Pancreas (tissue), 10 donors: ENCODE results near the gene NLRP14. TPM values are rescaled to one million over a fixed set of nuclear protein-coding genes. Genes with fewer than 3 reads are reported as not detected.
A peak's percentile ranks its signal among the peaks of the same experiment; 100 is the strongest.

Experiments
- ATAC-seq, 4 donors: fragments of 200-7000 bp; cut with Tn5 transposase; one replicate each; pipeline versions ENCODE4 v1.8.0 to v1.9.1; 2020; ENCODE audit warnings: mild to moderate bottlenecking in 4 of 4, moderate library complexity in 4 of 4
- DNase-seq, 6 donors: peaks; one replicate each; pipeline ENCODE4 v3.0.0-alpha.2; 2020
- FAIRE-seq: peaks from 2 replicates; lab custom pipeline; 2012; peaks lifted over from hg19 to GRCh38; lab: Jason Lieb, UNC
- H3K27ac ChIP-seq, 4 donors: fragments of 200-600 bp; sonication (generic); 1 replicate in 3 of 4; 2 replicates in 1 of 4; pipeline versions ENCODE4 v1.5.0 to v1.8.0; 2020
- H3K27me3 ChIP-seq, 4 donors: fragments of 200-600 bp; one replicate each; pipeline ENCODE4 v1.8.0; 2021
- H3K36me3 ChIP-seq, 3 donors: fragments of 200-600 bp; sonication (generic) in 1 of 3; one replicate each; pipeline versions ENCODE4 v1.5.0 to v1.8.0; 2020 to 2021
- H3K4me1 ChIP-seq, 3 donors: fragments of 200-600 bp; one replicate each; pipeline ENCODE4 v1.8.0; 2021
- H3K4me3 ChIP-seq, 4 donors: fragments of 200-600 bp; sonication (generic) in 2 of 4; one replicate each; pipeline versions ENCODE4 v1.5.0 to v1.8.0; 2020 to 2021
- H3K9me3 ChIP-seq, 4 donors: fragments of 200-600 bp; one replicate each; pipeline ENCODE4 v1.8.0; 2021
- WGBS, 2 donors: extraction: QIAGEN DNeasy Blood & Tissue Kit; methylation state at CpG; one replicate each; pipeline ENCODE4 v1.1.7; 2013; 5-methylcytosine and 5-hydroxymethylcytosine counted together
- intact Hi-C, 3 donors: fragments of 100-400 bp; cut with DNase I; formaldehyde crosslinking; loops; one replicate each; pipeline versions ENCODE4 v1.11.1 to v1.14.2; 2022
- polyA plus RNA-seq, 2 donors: library from polyadenylated mRNA; stranded (reverse); fragments of 200-250 nt; gene quantifications; one replicate each; pipeline ENCODE4 v1.2.3, GENCODE V29; 2013
- total RNA-seq, 6 donors: library from RNA; stranded (reverse); fragmentation: NEBNext Ultra II Directional in 4 of 6; extraction: Animal tissue kit (Norgen Biotek cat#: 25700) in 4 of 6; gene quantifications; one replicate each; pipeline versions ENCODE4 v1.2.1 to v1.2.4, GENCODE V29; 2021 to 2023
- TF ChIP-seq, protein P1 (sequence below), 4 donors: fragments of 200-600 bp; sonication (generic) in 3 of 4; IDR thresholded peaks; one replicate each; pipeline versions ENCODE4 v1.5.0 to v1.8.0; 2021; ENCODE audit warnings: antibody characterized with exemption in 4 of 4
- donor health status: healthy with polysubstance abuse.
- donor health status: DM: no; HTN: no; CAD: no; lungs with moderate emphysema.
- donor health status: DM: no; HTN: no; CAD: no.
- donor health status: control.
- donor health status: control.
- donor health status: Bipolar disorder and iron deficiency.
- donor health status: DM: yes; HTN: yes; CAD: no.
- donor health status: DM: no; HTN: no; CAD: no.
- donor health status: DM: no; HTN: no; CAD: no.
- donor health status: DM: yes; HTN: yes; CAD: no.

The NLRP14 gene
- total and polyA plus RNA-seq, 8 donors, result 0.06 to 0.09 (median 0.07) TPM; not detected in 3

DNA sequence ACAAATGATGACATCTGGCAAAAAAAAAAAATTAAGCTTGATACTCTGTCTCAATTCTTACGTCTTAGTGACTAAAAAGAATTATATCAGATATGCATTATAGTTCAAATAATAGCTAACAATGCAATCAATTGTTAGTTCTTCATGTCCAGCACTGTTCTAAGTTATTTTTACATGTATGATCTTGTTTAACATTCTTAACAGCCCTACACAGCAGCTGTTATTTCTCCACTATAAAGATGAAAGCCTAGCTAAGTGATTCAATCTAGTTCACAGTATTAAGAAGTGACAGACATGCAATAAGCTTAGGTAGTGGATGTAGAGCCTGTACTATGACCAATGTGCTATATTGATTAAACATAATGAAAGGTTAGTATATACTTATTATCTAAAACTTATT is 4.3 kb upstream of the NLRP14 start:
- Histone ChIP-seq H3K9me3 (no peaks in the 10 kb centered on the region), H3K27ac (no peak overlapping the region), H3K4me1 (no peaks in the 10 kb centered on the region), H3K36me3 (no peaks in the 10 kb centered on the region), H3K27me3 (no peaks in the 10 kb centered on the region), H3K4me3 (no peak overlapping the region)
- FAIRE-seq, result no peak
- DNase-seq, result no peak
- WGBS, 2 donors, result 72 to 73% methylated on average over 1 of the region's 1 CpG
- TF ChIP-seq, protein P1, sequence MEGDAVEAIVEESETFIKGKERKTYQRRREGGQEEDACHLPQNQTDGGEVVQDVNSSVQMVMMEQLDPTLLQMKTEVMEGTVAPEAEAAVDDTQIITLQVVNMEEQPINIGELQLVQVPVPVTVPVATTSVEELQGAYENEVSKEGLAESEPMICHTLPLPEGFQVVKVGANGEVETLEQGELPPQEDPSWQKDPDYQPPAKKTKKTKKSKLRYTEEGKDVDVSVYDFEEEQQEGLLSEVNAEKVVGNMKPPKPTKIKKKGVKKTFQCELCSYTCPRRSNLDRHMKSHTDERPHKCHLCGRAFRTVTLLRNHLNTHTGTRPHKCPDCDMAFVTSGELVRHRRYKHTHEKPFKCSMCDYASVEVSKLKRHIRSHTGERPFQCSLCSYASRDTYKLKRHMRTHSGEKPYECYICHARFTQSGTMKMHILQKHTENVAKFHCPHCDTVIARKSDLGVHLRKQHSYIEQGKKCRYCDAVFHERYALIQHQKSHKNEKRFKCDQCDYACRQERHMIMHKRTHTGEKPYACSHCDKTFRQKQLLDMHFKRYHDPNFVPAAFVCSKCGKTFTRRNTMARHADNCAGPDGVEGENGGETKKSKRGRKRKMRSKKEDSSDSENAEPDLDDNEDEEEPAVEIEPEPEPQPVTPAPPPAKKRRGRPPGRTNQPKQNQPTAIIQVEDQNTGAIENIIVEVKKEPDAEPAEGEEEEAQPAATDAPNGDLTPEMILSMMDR (IDR thresholded peaks at IDR 0.05), result no peak
- ATAC-seq, result no peak
- intact Hi-C loops, result no loop called here

DNA sequence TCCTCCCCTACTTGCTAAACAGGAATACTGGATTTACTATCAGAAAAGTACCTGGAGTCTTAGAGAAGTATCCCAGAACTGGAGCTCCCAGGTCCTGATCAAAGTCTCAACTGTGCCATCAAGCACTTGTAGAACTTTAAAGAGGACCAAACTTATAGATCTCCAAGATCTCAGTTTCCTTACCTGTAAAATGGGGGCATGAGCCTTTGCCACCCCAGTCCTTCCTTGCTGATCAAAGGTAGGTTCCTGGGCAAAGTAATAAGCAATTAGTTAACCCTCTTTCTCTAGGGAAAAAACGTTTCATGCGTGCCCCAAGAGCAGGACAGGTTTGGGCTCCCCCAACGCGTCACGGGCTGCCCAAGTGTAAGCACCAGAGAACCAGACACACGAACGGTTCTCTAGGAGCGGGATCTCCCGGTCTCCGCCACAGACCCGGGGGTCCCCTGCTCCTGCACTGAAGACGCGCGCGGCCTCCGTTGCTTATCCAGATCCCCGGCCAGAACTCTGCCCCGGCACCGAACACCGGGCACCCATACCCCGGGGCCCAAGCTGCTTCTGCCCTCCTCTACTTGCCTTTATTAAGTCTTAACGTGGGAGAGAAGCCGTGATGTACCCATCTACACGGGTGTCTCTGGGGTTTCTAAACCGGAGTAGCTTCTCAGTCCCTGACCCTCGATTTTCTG is 638 bp upstream of the NLRP14 start:
- ATAC-seq, result peak; percentile 23 to 47 (median 44)
- no peaks in the 10 kb centered on the region for H3K27me3 ChIP-seq
- TF ChIP-seq, protein P1 (IDR thresholded peaks at IDR 0.05), result no peak
- H3K9me3 ChIP-seq, result no peaks in the 10 kb centered on the region
- no peaks in the 10 kb centered on the region for H3K4me1 ChIP-seq
- H3K4me3 ChIP-seq, result peak overlapping the region; percentile 52 to 70 (median 61)
- peak overlapping the region; percentile 18 to 71 (median 64) for H3K27ac ChIP-seq
- 1 to 2% methylated on average over 26 of the region's 26 CpGs for WGBS, 2 donors
- intact Hi-C loops, result no loop called here
- FAIRE-seq, result no peak
- H3K36me3 ChIP-seq, result no peaks in the 10 kb centered on the region
- DNase-seq, result peak in 5 of 6 donors; percentile 7 to 76 (median 32)

DNA sequence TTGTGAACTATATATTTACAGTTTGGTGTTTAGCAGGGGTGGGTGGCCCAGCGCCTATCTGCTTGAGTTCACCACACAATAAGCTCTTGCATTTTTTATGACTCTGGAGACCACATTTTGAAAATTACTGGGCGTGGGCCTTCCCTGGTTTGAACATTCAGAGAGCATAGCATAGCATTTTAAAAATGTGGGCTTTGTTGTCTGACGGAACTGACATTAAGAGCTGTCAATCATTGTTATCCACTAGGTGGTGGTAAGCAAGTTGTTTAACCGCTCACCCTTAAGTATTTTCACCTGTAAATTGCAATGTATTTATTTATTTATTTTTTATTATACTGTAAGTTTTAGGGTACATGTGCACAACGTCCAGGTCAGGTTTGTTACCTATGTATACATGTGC is 1.0 kb downstream of the NLRP14 start:
- intact Hi-C loops, result no loop called here
- TF ChIP-seq, protein P1 (IDR thresholded peaks at IDR 0.05), result no peak
- no peak for FAIRE-seq
- no peak overlapping the region for H3K4me3 ChIP-seq
- H3K36me3 ChIP-seq, result no peaks in the 10 kb centered on the region
- no peaks in the 10 kb centered on the region for H3K9me3 ChIP-seq
- no peaks in the 10 kb centered on the region for H3K27me3 ChIP-seq
- no peak for DNase-seq
- no peaks in the 10 kb centered on the region for H3K4me1 ChIP-seq
- no peak for ATAC-seq
- WGBS, 2 donors, result 83 to 87% methylated on average over 5 of the region's 5 CpGs
- H3K27ac ChIP-seq, result no peak overlapping the region

DNA sequence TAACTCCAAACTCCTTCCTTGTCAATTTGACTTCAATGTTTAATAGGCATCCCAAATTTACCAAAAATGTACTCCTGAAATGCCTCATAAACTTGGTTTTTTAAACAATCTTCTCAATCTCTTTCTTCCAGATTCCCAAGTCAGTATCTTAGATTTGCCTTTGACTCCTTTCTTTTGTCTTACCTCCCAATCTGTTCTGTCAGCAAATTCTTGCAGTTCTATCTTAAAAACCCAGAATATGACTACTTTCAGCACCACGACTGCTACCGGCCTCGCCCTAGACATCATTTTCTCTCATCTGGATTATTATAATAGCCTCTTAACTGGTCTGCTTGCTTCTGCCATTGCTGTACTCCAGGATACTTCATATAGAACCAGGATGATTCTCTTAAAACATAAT is 7.9 kb downstream of the NLRP14 start:
- H3K9me3 ChIP-seq, result no peaks in the 10 kb centered on the region
- TF ChIP-seq, protein P1 (IDR thresholded peaks at IDR 0.05), result no peak
- ATAC-seq, result no peak
- WGBS, 2 donors, result 79 to 94% methylated on average over 3 of the region's 3 CpGs
- intact Hi-C loops, result no loop called here
- DNase-seq, result no peak
- H3K4me1 ChIP-seq, result no peaks in the 10 kb centered on the region
- H3K4me3 ChIP-seq, result no peak overlapping the region
- H3K36me3 ChIP-seq, result no peaks in the 10 kb centered on the region
- no peak for FAIRE-seq
- H3K27ac ChIP-seq, result no peak overlapping the region
- peaks cover 0 to 4% (median 0%) of the 10 kb centered on the region in 4 donors for H3K27me3 ChIP-seq

DNA sequence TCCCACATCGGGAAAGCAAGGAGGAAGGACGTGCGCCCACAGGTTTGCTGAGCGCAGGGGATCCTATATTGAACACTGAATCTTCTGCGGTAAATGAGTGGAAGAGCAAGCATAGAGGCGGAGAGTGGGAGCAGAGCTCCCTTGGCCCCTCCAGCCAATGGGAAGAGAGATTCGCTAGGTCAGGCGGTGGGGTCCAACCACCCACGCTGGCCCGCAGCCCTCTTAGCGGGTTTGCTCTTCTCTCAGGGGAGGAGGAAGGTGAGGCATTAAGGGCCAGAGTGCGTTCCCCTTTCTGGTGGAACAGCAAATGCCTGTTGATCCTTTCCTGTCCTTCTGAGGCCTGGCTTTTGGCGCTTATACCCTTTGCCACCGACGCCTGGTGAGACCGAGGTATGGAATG is 10.6 kb downstream of the NLRP14 start:
- Histone ChIP-seq H3K36me3 (no peaks in the 10 kb centered on the region), H3K9me3 (no peaks in the 10 kb centered on the region), H3K27ac (no peak overlapping the region), H3K4me1 (no peaks in the 10 kb centered on the region), H3K27me3 (peaks cover 0 to 4% (median 0%) of the 10 kb centered on the region in 4 donors), H3K4me3 (no peak overlapping the region)
- ATAC-seq (no peak), FAIRE-seq (no peak), DNase-seq (no peak)
- 85 to 87% methylated on average over 16 of the region's 16 CpGs for WGBS, 2 donors
- intact Hi-C loops, result no loop called here
- TF ChIP-seq, protein P1 (IDR thresholded peaks at IDR 0.05), result no peak
